Measurements from ENCODE around the gene TMEM222.
"Not testable (repeated sequence)": the region's sequence is repeated elsewhere in the genome, so short reads cannot be mapped to it uniquely, and the experiment has no call there.

Gene TMEM222, protein sequence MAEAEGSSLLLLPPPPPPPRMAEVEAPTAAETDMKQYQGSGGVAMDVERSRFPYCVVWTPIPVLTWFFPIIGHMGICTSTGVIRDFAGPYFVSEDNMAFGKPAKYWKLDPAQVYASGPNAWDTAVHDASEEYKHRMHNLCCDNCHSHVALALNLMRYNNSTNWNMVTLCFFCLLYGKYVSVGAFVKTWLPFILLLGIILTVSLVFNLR

DNA sequence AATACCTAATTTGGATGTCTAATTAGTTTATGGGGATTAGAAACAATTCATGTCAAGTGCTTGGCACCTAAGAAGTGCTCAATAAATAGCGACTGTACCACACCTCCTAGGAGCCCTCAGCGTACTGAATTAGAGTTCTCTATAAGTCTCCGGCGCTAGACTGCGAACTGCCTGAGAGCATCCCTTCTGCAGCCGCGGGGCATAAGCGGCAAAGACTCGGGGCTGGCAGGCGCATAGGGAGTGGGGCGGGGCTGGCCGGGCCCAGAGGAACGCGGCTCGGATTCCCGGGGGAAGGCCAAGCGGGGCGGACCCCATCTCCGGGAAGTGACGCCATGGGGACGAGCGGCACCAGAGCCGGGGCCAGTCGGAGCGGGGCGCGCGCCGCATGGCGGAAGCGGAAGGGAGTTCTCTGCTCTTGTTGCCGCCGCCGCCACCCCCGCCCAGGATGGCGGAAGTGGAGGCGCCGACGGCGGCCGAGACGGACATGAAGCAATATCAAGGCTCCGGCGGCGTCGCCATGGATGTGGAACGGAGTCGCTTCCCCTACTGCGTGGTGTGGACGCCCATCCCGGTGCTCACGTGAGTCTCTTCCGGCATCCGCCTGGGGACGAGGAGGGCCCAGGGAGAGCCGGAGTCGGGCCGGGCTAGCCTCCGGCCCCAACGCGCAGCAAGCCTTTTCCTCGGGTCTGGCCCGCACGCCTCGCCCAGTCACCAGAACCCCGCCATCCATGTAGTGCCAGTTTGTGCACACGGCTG, at the start of gene TMEM222:
Gene TMEM222 (plus strand): TSS at position 351 of the 756 bp plus-strand sequence. CDS start 35 bp downstream, at position 386.
- peak; percentile 96 for DNase-seq (ENCODE audit: low read depth)

GRCh38 chr1:27274204-27274603, 47.8 kb upstream of the TMEM222 start:
- no peak for DNase-seq (ENCODE audit: low read depth)

- DNase-seq (ENCODE audit: low read depth) = no peak
These were observed 46.3 kb upstream of the TMEM222 start for GRCh38 chr1:27275696-27276095.

DNA sequence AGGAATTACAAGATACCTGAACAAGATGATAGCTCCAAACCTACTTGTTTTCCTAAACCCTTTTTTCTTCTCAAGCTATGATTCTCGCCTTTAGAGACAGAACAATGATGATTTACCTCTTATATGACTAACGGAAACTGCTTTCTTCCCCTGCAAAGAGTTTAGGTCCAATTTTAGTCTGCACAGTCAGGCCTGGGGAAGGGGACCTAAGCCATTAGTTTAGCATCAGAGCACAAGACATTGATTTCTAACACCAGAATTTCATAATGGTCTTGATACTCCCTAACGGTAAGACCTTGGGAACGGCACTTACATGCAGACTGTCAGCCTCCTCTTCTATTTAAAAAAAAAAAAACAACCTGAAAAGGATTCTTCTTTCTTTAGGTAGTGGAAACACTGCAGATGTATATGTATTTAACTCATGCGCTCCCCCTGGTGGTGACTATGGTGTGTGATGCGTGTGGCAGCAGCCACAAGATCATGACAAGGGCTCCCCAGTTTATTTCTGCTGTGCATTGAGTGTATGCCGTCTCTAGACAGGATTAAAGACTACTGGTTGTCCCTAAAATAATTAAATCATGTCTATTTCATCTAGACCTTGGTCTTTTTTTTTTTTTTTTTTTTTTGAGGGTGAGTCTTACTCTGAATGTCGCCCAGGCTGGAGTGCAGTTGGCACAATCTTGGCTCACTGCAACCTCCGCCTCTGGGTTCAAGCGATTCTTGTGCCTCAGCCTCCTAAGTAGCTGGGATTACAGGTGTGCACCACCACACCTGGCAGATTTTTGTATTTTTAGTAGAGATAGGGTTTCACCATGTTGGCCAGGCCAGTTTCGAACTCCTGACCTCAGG, 37.3 kb upstream of the TMEM222 start:
- peak; percentile 86 for DNase-seq (ENCODE audit: low read depth)

- DNase-seq (ENCODE audit: low read depth) = no peak
These were observed 36.7 kb upstream of the TMEM222 start for GRCh38 chr1:27285274-27285660.

- not testable (repeated sequence) for DNase-seq (ENCODE audit: low read depth)
These were observed 36.1 kb upstream of the TMEM222 start for GRCh38 chr1:27285821-27286220.

GRCh38 chr1:27289125-27289524, 32.8 kb upstream of the TMEM222 start:
- DNase-seq (ENCODE audit: low read depth) = not testable (repeated sequence)

- DNase-seq (ENCODE audit: low read depth) = no peak
These were observed 31.4 kb upstream of the TMEM222 start for GRCh38 chr1:27290581-27290980.

DNA sequence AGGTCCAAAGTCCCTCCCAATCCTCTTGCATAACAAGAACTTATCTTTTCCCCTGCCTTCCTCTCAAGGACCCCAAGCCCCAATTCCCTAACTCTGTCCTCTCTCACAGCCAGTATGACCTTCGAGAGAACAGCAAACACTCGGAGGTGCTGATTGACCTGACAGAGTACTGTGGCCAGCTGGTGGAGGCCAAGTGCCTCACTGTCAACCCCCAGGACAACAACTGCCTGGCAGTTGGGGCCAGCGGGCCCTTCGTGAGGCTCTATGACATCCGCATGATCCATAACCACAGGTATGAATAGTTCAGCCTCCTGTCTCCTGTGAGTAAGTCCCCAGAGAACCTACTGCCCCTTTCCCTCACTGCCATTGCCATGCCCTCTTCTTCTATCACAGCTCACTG, 29.9 kb upstream of the TMEM222 start:
- DNase-seq (ENCODE audit: low read depth) = no peak

DNA sequence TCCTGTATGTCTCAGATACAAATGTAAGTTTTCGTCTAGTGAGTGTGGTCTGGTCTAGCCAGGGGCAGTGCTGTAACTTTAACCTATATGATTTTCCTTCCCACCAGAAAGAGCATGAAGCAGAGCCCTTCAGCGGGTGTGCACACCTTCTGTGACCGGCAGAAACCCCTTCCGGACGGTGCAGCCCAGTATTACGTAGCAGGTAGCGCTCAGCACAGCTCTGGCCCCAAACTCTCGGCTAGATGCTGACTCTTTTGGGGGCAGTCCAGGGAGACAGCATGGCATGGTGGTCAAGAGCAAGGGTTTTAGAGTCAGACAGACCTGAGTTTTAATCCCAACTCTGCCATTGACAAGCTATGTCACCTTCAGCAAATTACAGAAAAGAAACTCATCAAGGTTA, 28.0 kb upstream of the TMEM222 start:
- no peak for DNase-seq (ENCODE audit: low read depth)

- DNase-seq (ENCODE audit: low read depth) = peak; percentile 62
These were observed 25.1 kb upstream of the TMEM222 start for GRCh38 chr1:27296773-27297291.

GRCh38 chr1:27297903-27298302, 24.1 kb upstream of the TMEM222 start:
- DNase-seq (ENCODE audit: low read depth) = no peak

DNA sequence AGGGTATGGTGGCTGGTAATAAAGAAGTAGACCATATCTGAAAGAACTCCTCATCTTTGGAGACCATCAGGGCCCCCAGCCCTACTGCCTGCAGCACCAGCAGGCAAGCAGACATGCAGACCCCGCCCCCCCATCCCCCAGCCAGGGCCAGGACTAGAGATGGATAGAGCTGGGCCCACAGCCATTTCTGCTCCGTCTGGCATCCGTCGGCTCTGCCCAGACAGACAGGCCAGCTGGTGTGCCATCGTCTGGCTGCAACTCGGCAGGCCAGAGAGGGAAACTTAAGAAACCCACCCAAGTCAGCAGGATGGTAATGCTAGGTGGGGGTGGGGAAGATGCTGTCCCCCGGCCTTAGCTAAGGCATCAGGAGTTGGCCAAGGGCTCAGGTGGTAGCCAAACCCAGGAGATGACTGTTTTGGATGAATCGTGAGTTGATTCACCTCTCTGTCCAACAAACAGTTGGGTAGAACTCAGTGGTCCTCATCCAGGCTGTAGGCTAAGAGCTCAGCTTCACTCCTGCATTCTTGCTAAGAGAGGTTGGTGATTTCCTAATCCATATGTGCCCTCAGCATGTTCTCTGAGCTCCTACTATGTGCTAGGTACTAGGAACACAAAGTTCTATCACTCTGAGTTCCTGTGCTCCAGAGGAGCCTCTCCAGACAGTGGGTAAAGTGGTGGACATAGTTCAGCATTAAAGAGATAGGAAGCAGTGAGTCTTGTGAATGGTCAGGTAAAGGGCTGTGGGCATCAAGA, 23.2 kb upstream of the TMEM222 start:
- no peak for DNase-seq (ENCODE audit: low read depth)

GRCh38 chr1:27299385-27300271, 22.3 kb upstream of the TMEM222 start:
- DNase-seq (ENCODE audit: low read depth) = no peak

DNA sequence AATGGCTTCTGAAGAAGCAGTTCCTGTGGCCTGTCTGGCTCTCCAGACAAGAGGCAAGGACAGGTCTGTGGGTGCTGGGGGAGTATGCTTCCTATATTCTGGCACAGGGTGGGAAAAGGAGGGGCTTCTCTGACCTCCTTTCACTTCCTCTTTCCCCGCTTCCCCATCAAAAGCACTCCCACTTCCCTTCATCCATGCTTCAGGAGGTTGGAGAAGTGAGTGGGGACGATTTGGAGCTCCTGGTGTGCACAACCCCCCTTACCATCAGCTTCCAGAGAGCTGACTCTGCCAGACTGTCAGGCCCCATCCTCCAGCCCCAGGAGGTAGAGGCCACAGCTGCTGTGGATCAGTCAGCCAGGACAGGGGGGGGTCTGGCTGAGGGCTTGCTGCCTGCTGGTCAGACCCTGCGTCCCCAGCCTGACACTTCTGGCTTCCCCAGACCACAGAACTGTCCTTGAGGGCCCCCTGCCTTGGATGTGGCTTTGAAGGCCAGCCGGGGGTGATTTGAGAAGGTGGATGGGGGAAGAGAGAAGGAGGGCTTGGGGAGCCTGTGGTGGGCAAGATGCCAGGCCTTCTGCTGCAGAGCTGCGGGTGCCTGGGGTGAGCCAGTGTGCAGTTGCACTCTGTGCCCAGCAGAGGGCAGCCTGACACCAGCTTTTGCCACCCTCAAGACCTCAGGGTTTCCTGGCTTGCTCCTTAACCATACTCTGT, 21.5 kb upstream of the TMEM222 start:
- peak; percentile 60 for DNase-seq (ENCODE audit: low read depth)

DNA sequence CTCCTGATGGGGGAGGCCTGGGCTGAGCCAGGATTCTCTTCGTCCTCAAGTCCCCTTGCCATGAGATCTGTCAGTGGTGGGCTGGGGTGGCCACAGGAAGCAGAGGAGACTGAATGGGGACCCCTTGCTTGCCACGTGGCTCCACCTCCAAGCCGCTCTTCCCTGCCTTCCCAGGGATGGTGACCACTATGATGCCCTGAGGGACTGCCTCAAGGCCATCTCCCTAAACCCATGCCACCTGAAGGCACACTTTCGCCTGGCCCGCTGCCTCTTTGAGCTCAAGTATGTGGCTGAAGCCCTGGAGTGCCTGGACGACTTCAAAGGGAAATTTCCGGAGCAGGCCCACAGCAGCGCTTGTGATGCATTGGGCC, 20.9 kb upstream of the TMEM222 start:
- no peak for DNase-seq (ENCODE audit: low read depth)

DNA sequence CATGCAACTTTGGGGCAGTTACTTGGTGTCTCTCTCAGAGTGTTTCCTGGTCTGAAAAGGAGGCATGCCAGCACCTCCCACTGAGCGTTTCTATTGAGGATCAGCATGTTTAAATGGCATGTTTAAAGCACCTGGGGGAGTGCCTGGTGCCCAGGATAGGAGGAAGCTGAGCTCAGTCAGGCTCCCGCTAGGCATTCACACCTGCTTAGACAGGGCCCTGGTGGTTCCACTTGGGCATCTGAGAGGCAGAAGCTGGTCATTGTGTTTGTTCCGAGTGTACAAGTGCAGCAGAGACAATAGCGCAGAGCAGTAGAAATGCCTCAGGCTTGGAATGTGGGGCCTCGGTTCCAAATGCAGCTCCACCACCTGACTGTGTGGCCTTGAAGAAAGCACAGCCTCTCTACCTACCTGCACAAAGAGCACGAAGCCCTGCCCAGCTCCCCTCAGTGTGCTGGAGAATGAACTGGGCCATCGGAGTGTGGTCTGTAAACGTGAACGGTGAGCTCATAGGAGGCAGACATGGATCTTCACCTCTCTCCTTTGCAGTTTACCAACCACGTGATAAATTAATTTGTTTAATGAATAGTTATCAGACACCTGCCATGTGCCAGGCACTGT, 20.3 kb upstream of the TMEM222 start:
- no peak for DNase-seq (ENCODE audit: low read depth)

DNA sequence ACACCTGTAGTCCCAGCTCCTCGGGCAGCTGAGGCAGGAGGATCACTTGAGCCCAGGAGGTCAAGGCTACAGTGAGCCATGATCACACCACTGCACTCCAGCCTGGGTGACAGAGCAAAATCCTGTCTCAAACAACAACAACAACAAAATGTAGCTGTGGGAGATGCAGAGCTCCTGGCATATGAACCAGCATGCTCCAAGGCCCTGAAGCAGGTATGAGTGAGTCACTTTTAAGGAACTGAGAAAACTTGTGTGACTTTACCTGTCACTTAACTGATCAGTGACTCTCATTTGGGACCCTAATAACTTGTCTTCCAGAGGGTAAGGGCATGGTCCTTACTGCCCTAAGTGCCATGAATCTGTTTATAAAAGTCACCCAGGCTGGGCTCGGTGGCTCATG, 19.4 kb upstream of the TMEM222 start:
- no peak for DNase-seq (ENCODE audit: low read depth)

DNA sequence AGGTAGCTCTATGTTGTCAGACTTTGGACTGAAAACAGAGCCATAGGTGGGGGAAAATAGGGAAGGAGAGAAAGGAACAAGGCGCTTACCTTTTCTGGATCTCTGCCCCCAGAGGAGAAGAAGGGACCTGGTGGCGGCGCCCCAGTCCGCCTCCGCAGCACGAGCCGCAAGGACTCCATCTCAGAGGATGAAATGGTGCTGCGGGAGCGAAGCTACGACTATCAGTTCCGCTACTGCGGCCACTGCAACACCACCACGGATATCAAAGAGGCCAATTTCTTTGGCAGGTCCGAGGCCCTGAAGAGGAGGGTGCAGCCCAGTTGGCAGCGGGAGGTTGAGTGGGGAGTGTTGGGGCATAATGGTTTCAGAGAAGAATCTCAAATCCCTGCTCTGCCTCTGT, 18.5 kb upstream of the TMEM222 start:
- no peak for DNase-seq (ENCODE audit: low read depth)

GRCh38 chr1:27306071-27306470, 15.9 kb upstream of the TMEM222 start:
- no peak for DNase-seq (ENCODE audit: low read depth)

Measured in activated gamma-delta T cell treated with anti-CD3 and anti-CD28 coated beads, Interleukin-2, amount 50 U/mL, for 16 hours (primary cell).